Activated gamma-delta T cell treated with Interleukin-2 at 50 U/mL for 16 hours (primary cell): ENCODE results near the gene MXD1.
A peak's percentile ranks its signal among the peaks of the same experiment; 100 is the strongest.
"Not testable (repeated sequence)": the region's sequence is repeated elsewhere in the genome, so short reads cannot be mapped to it uniquely, and the experiment has no call there.

ENCODE experiments used
- DNase-seq: peaks from one replicate; pipeline ENCODE4 v3.0.0-alpha.2; 2020

MXD1 gene

GRCh38 chr2:69914950-69915945 lies at the start of gene MXD1:
MXD1 (plus strand) TSS chr2:69915109; CDS start chr2:69915331, 222 bp downstream.
- DNase-seq = peak; percentile 100

GRCh38 chr2:69888451-69888850 lies 26.5 kb upstream of the MXD1 start:
- no peak for DNase-seq

- no peak for DNase-seq
Observed at GRCh38 chr2:69889302-69889701, 25.6 kb upstream of the MXD1 start.

- DNase-seq = no peak
Observed at GRCh38 chr2:69890881-69891280, 24.0 kb upstream of the MXD1 start.

GRCh38 chr2:69892838-69893424 lies 22.0 kb upstream of the MXD1 start:
- not testable (repeated sequence) for DNase-seq

- DNase-seq = peak; percentile 82
Observed at GRCh38 chr2:69893684-69894551, 21.0 kb upstream of the MXD1 start, which contains the start of gene SNRNP27. SNRNP27 (plus strand) TSS chr2:69893956; CDS start chr2:69893985, 29 bp downstream.

- DNase-seq = not testable (repeated sequence)
Observed at GRCh38 chr2:69894737-69895136, 20.2 kb upstream of the MXD1 start.

GRCh38 chr2:69902213-69902922 lies 12.5 kb upstream of the MXD1 start:
- peak; percentile 7 for DNase-seq

- DNase-seq = no peak
Observed at GRCh38 chr2:69907216-69907615, 7.7 kb upstream of the MXD1 start.

GRCh38 chr2:69911985-69912563 lies 2.8 kb upstream of the MXD1 start:
- no peak for DNase-seq

GRCh38 chr2:69914164-69914949 lies 552 bp upstream of the MXD1 start:
- DNase-seq = peak; percentile 12

GRCh38 chr2:69916106-69916505 lies 1.2 kb downstream of the MXD1 start:
- no peak for DNase-seq

- DNase-seq = no peak
Observed at GRCh38 chr2:69917852-69918251, 2.9 kb downstream of the MXD1 start.

- no peak for DNase-seq
Observed at GRCh38 chr2:69918401-69918800, 3.5 kb downstream of the MXD1 start.

- DNase-seq = no peak
Observed at GRCh38 chr2:69923116-69923515, 8.2 kb downstream of the MXD1 start.

- no peak for DNase-seq
Observed at GRCh38 chr2:69926849-69927515, 12.1 kb downstream of the MXD1 start.

GRCh38 chr2:69931832-69932595 lies 17.1 kb downstream of the MXD1 start:
- DNase-seq = no peak

GRCh38 chr2:69932596-69932922 lies 17.6 kb downstream of the MXD1 start:
- DNase-seq = no peak

- no peak for DNase-seq
Observed at GRCh38 chr2:69933254-69933828, 18.4 kb downstream of the MXD1 start.
